ACC112 (cell line): Measurements from ENCODE around the gene NDUFS1.
A peak's percentile ranks its signal among the peaks of the same experiment; 100 is the strongest.
"Not testable (repeated sequence)": the region's sequence is repeated elsewhere in the genome, so short reads cannot be mapped to it uniquely, and the experiment has no call there.

Experiments
- H2AFZ ChIP-seq: fragments of 200-600 bp; sonication (generic); one replicate; pipeline ENCODE4 v1.6.0; 2017; ENCODE audit warnings: antibody characterized with exemption, low read length; ENCODE audit not compliant: unreplicated experiment
- H3K27ac ChIP-seq: fragments of 200-600 bp; sonication (generic); 2 replicates; pipeline ENCODE4 v1.5.1; 2014; ENCODE audit warnings: low read depth, mild to moderate bottlenecking, antibody characterized with exemption, low read length, moderate library complexity
- H3K27me3 ChIP-seq: fragments of 200-600 bp; sonication (generic); 2 replicates; pipeline ENCODE4 v1.6.1; 2014; ENCODE audit warnings: mild to moderate bottlenecking, antibody characterized with exemption, low read length, moderate library complexity, mixed read lengths; ENCODE audit not compliant: insufficient read depth
- H3K36me3 ChIP-seq: fragments of 200-600 bp; sonication (generic); 2 replicates; pipeline ENCODE4 v1.6.1; 2016; ENCODE audit warnings: mild to moderate bottlenecking, antibody characterized with exemption, low read length, moderate library complexity, mixed read lengths; ENCODE audit not compliant: insufficient read depth
- H3K4me1 ChIP-seq: fragments of 200-600 bp; sonication (generic); one replicate; pipeline ENCODE4 v1.6.1; 2016; ENCODE audit warnings: low read length, mixed read lengths; ENCODE audit not compliant: insufficient read depth, unreplicated experiment, control insufficient read depth
- H3K4me3 ChIP-seq: fragments of 200-600 bp; sonication (generic); 2 replicates; pipeline ENCODE4 v1.5.1; 2014; ENCODE audit warnings: mild to moderate bottlenecking, low read depth, low read length
- H3K79me2 ChIP-seq: fragments of 200-600 bp; sonication (generic); one replicate; pipeline ENCODE4 v1.6.0; 2016; ENCODE audit warnings: low read length; ENCODE audit not compliant: control insufficient read depth, unreplicated experiment, insufficient read depth

The NDUFS1 gene

DNA sequence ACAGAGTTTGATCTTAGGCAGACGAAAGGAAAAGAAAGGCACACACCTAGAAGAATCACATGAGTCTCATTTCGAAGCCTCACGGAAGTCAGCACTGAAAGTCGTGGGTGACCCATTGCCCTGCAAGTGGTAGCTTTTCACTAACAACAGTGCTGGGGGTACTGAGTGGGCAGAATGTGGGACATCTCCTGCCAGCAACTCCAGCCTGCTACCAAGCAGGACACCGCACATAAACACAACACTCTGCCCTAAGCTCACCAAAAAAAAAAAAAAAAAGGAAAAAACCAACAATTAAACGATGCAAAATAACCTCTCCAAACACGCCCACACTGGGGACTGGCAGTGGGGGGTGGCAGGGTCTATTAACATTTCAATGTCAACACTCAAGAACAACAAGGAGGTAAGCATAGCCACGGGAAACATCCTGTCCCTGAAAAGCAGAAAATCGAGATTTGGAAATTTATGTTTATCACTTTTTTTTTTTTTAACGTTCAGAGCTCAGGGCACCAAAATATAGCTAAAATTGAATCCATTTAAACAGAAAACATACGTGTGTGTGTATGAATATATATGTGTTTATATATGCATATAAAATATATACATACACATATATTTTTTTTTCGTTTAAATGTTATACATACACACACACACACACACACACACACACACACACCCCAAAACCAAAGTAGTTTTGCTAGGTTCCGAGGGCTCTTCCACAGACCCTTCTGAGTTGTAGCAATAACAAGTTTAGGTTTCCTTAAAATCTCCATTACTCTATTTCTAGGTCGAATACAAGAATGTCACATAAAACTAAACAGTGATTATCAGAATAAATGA lies 75.4 kb downstream of the NDUFS1 start:
- H3K4me1 ChIP-seq = peaks cover 10% of the 10 kb centered on the region
- no peaks in the 10 kb centered on the region for H3K36me3 ChIP-seq
- peak overlapping the region; percentile 91 for H3K27ac ChIP-seq
- peak overlapping the region; percentile 65 for H2AFZ ChIP-seq
- peaks cover 67% of the 10 kb centered on the region for H3K79me2 ChIP-seq
- peak overlapping the region; percentile 94 for H3K4me3 ChIP-seq
- H3K27me3 ChIP-seq = no peaks in the 10 kb centered on the region

DNA sequence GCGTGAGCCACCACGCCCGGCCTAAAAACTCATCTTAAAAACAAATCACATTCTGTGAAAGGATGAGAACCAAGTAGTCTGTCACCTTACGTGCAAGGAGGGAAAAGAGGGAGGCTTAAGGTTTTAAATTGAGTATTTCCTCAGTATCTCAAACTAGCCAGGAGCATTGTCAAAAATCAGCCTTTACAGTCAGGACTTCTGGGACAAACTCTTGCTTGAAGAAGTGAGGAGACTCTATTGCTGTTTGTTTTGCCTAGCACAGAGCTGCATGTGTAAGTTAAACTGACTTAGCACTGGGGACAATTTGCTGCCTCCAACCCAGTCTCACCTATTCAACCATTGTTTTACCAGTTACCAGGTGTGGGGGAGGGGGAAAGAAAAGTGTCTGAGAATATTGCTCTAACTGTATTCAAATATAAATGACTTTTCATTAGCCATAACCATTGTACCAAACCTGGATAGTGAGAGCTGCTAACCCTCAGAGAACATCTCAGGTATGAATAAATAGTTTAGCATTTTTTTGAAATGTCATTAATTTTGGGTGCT lies 76.9 kb downstream of the NDUFS1 start:
- H3K27ac ChIP-seq = no peak overlapping the region
- H3K36me3 ChIP-seq = no peaks in the 10 kb centered on the region
- H3K27me3 ChIP-seq = no peaks in the 10 kb centered on the region
- no peak overlapping the region for H3K4me3 ChIP-seq
- H3K79me2 ChIP-seq = peaks cover 68% of the 10 kb centered on the region
- H2AFZ ChIP-seq = no peak overlapping the region
- peaks cover 10% of the 10 kb centered on the region for H3K4me1 ChIP-seq

DNA sequence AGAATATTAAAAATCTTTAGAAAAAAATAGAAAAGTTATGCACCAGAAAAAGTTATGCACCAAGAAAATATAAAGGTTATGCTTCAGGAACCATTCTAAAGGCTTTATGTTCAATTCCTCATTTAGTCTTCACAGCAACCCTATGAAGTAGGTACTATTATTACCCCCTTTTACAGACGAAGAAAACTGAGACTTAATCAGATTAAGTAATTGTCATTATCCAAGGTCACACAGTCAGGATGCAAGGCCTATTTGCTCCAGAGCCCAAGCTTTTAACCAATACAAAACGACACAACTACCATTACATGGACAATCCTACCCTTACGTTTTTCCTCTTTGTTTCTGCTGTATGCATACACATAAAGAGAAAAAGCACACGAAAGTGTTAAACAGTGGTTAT lies 78.3 kb downstream of the NDUFS1 start:
- H2AFZ ChIP-seq = no peak overlapping the region
- no peaks in the 10 kb centered on the region for H3K36me3 ChIP-seq
- H3K79me2 ChIP-seq = peaks cover 74% of the 10 kb centered on the region
- no peak overlapping the region for H3K4me3 ChIP-seq
- H3K27ac ChIP-seq = no peak overlapping the region
- no peaks in the 10 kb centered on the region for H3K27me3 ChIP-seq
- peaks cover 10% of the 10 kb centered on the region for H3K4me1 ChIP-seq

DNA sequence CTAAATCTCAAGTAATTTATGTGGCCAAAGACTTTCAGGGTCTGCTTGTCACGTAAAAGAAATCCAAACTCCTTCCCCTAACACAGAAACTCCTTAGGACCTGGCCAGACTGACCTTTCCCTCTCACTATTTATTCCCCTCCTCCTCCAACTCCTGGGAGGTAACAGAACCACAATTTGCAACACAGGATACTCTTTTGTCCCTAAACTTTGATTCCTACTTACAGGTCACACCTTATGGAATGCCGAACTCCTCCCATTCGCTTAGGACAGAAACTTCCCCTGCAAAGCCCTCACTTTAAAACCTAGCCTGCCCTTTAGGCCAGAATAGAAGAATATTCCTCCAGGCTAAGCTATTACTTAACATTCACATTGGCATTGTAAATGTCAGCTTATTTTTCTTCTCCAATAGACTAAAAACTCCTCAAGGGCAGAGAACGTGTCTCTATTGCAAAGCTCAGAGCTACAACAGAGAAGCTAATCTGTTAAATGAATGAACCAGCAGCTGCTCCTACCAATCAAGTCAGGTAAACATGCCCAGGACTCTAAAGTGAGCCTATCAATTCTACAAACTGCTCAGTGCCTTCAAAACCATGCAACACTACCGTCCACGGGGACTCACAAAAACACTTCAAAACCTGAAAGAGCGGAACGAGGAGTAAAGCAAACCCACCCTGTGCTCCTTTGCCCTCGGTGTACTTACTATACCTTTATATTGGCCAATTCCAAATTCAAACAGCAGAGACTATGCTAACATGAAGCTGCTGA lies 79.4 kb downstream of the NDUFS1 start:
- Histone ChIP-seq H3K36me3 (no peaks in the 10 kb centered on the region), H3K27ac (no peak overlapping the region), H3K27me3 (no peaks in the 10 kb centered on the region), H3K79me2 (peaks cover 77% of the 10 kb centered on the region), H2AFZ (no peak overlapping the region), H3K4me1 (peaks cover 10% of the 10 kb centered on the region), H3K4me3 (no peak overlapping the region)

DNA sequence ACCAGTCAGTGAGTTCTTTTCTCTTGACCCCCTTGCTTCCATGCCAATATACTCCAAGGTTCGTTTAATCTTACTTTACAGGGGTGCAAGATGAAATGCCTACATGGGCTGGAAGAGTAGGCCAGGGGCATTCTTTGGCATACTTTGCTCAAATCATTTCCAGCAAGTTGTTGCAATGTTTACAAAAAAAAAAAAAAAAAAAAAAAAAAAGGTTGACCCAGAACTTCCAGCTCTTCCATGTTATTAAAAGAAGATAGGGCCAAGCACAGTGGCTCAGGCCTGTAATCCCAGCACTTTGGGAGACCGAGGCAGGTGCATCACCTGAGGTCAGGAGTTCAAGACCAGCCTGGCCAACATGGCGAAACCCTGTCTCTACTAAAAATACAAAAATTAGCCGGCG lies 81.4 kb downstream of the NDUFS1 start:
- not testable (repeated sequence) for H3K4me1 ChIP-seq, H3K27me3 ChIP-seq, H3K4me3 ChIP-seq, H3K27ac ChIP-seq, H2AFZ ChIP-seq, H3K36me3 ChIP-seq
- H3K79me2 ChIP-seq = peaks cover 66% of the 10 kb centered on the region

DNA sequence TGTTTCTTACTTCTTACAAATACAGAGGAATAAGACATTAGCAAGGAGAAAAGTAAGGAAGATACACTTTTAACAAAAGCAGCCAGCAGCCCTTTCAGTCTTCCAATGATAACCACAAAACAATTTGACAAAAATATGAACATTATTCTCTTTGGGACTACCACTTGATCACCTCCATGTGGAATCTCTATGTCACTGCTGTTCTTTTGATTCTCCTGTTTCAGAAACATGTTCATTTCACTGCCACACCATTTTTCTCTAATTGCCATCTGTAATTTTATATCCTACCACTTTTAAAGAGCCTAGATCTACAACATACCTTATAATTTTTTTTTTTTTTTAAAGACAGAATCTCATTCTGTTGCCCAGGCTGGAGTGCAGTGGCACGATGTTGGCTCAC lies 84.1 kb downstream of the NDUFS1 start:
- no peak overlapping the region for H3K27ac ChIP-seq
- peaks cover 59% of the 10 kb centered on the region for H3K79me2 ChIP-seq
- no peak overlapping the region for H3K4me3 ChIP-seq
- H3K27me3 ChIP-seq = no peaks in the 10 kb centered on the region
- no peaks in the 10 kb centered on the region for H3K36me3 ChIP-seq
- H3K4me1 ChIP-seq = no peaks in the 10 kb centered on the region
- H2AFZ ChIP-seq = no peak overlapping the region

DNA sequence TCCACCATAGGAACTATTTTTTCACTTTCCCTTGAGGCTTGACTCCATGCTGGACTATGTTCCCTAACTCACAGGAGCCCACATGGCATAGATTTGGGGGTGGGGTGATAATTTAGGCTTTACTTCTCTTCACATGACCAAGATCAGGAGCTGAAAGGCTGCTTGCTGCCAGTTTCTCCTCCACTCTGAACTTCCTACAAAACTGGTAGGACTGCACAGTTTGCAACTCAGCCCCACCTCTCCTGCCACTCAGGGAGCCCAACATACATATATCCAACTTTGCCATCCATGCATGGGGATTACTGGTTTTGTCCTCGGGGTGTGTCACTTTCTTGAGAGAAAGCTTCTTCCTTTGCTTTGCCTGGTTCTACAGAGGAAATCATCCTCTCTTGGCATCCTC lies 87.4 kb downstream of the NDUFS1 start:
- no peak overlapping the region for H3K27ac ChIP-seq
- H3K27me3 ChIP-seq = no peaks in the 10 kb centered on the region
- no peaks in the 10 kb centered on the region for H3K4me1 ChIP-seq
- peaks cover 48% of the 10 kb centered on the region for H3K79me2 ChIP-seq
- no peaks in the 10 kb centered on the region for H3K36me3 ChIP-seq
- no peak overlapping the region for H2AFZ ChIP-seq
- H3K4me3 ChIP-seq = no peak overlapping the region

DNA sequence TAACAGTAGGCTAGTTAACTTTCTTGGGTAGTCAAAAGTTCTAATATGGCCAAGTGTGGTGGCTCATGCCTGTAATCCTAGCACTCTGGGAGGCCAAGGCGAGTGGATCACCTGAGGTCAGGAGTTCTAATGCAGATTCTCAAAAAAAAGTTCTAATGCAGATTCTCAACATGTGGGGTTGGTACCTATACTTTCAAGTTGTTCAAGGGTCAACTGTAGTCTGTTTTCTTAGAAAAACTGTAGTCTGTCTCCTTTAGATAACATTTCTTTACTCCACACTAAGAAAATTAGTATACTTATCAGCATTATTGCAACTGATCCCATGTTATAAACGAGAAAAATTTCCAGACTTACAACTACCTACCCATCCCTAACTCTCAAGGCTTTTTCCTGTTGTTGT lies 89.8 kb downstream of the NDUFS1 start:
- Histone ChIP-seq H3K4me1 (no peaks in the 10 kb centered on the region), H3K79me2 (peaks cover 43% of the 10 kb centered on the region), H3K4me3 (no peak overlapping the region), H3K27ac (no peak overlapping the region), H3K27me3 (no peaks in the 10 kb centered on the region), H2AFZ (no peak overlapping the region), H3K36me3 (no peaks in the 10 kb centered on the region)

DNA sequence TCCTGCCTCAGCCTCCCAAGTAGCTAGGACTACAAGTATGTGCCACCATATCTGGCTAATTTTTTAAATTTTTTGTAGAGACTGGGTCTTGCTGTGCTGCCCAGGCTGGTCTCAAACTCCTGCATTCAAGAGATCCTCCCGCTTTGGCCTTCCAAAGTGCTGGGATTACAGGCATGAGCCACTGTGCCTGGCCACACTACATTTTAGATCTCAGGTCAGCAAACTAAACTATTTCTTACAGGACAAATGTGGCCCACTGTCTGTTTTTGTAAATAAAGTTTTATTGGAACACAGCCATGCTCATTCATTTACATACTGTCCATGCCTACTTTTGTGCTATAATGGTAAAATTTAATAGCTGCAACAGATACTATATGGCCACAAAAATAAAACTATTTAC lies 91.0 kb downstream of the NDUFS1 start:
- Histone ChIP-seq H3K27me3 (no peaks in the 10 kb centered on the region), H2AFZ (no peak overlapping the region), H3K79me2 (peaks cover 43% of the 10 kb centered on the region), H3K27ac (no peak overlapping the region), H3K4me1 (no peaks in the 10 kb centered on the region), H3K36me3 (no peaks in the 10 kb centered on the region), H3K4me3 (no peak overlapping the region)
